Measurements from ENCODE around the gene ACAA1. TPM values are rescaled to one million over a fixed set of nuclear protein-coding genes. Genes with fewer than 3 reads are reported as not detected.

Gene ACAA1
- total and polyA plus RNA-seq, 2 donors (not counting 1 experiment from before 2014, with no cell fraction given), result 98.4 to 143 TPM

DNA sequence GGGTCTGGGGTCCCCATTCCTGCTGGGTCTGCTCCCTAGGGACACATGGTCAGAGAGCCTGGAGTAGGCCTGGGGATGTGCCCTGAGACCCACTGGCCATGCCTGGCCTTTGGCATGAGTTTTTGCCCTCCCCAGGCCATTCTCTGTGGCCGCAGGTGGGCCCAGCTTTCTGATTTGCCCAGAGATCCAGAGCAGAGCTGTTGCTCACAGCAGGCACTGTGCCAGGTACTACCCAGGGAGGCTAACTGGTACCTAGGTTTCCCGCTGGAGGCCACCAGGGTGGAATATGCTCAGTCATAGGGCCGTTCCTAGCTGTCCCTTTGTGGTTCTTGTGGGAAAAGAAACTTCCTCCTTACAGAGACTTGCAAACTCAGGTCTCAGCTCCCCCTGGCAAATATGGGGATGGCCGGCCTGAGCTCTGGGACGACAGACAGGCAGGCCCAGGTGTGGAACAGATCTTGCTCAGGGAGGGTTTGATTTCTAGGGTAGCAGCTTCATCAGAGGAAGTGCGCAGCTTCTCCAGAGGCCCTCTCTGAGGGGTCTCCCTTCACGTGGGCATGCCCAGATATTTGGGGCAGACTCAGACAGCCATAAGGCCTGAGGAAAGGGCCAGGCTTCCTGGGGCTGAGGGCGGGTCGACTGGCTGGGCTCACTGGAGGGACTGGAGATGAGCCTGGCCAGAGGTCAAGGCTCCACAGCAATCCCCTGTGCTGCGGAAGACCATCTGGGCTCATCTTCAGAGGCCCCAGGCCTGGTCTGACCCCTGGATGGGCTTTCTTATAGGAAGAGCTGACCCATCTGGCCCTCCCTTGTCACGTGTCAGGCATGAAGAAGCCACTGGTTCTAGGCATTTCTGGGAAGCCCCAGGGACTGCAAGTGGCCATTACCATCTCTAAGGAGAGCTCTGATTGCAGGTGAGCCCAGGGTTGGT lies 28.0 kb downstream of the ACAA1 start:
- Histone ChIP-seq H3K79me2 (ENCODE audit: control insufficient read depth, insufficient read depth, low read length) (no peaks in the 10 kb centered on the region), H3K9ac (ENCODE audit: low read length) (no peak overlapping the region), H3K4me2 (replicated peaks; ENCODE audit: low read depth, low read length, poor library complexity, severe bottlenecking) (no peak overlapping the region), H3K36me3 (replicated peaks in 1 of 2; ENCODE audit: control extremely low read depth in 1 of 2, control insufficient read depth in 1 of 2, extremely low read depth in 1 of 2, insufficient read depth in 2 of 2, low read length in 1 of 2) (no peaks in the 10 kb centered on the region), H3K27ac (ENCODE audit: low read length in 2 of 2) (no peak overlapping the region), H3K9me3 (ENCODE audit: control extremely low read depth in 1 of 3, control insufficient read depth in 2 of 3, insufficient read depth in 1 of 3, low read length in 2 of 3) (peaks cover 7 to 17% (median 8%) of the 10 kb centered on the region in 3 donors), H2AFZ (ENCODE audit: insufficient read depth, low read depth, low read length, poor library complexity, severe bottlenecking) (no peak overlapping the region), H3K4me1 (ENCODE audit: control insufficient read depth in 2 of 2, insufficient read depth in 2 of 2, low read length in 2 of 2) (no peaks in the 10 kb centered on the region), H3K4me3 (ENCODE audit: control extremely low read depth in 1 of 5, extremely low read depth in 1 of 5, insufficient read depth in 1 of 5, low read depth in 2 of 5, low read length in 4 of 5) (no peak overlapping the region), H3K27me3 (replicated peaks in 1 of 4; ENCODE audit: control extremely low read depth in 1 of 4, control insufficient read depth in 3 of 4, insufficient read depth in 4 of 4, low read length in 3 of 4) (peaks cover 0 to 10% (median 0%) of the 10 kb centered on the region in 4 experiments), H4K20me1 (ENCODE audit: control insufficient read depth, insufficient read depth, low read length, poor library complexity, severe bottlenecking) (no peaks in the 10 kb centered on the region)
- no peak for TF ChIP-seq EZH2 (IDR thresholded peaks at IDR 0.05; ENCODE audit: borderline replicate concordance, insufficient read depth, low read depth, low read length, poor library complexity, severe bottlenecking)
- TF ChIP-seq, protein P1, sequence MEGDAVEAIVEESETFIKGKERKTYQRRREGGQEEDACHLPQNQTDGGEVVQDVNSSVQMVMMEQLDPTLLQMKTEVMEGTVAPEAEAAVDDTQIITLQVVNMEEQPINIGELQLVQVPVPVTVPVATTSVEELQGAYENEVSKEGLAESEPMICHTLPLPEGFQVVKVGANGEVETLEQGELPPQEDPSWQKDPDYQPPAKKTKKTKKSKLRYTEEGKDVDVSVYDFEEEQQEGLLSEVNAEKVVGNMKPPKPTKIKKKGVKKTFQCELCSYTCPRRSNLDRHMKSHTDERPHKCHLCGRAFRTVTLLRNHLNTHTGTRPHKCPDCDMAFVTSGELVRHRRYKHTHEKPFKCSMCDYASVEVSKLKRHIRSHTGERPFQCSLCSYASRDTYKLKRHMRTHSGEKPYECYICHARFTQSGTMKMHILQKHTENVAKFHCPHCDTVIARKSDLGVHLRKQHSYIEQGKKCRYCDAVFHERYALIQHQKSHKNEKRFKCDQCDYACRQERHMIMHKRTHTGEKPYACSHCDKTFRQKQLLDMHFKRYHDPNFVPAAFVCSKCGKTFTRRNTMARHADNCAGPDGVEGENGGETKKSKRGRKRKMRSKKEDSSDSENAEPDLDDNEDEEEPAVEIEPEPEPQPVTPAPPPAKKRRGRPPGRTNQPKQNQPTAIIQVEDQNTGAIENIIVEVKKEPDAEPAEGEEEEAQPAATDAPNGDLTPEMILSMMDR (IDR thresholded peaks at IDR 0.05), result no peak
- POLR2A ChIA-PET, result no interaction called here
- Mint-ChIP-seq H3K27me3 (peaks cover 5% of the 10 kb centered on the region), H3K27ac (no peak overlapping the region), H3K4me1 (no peaks in the 10 kb centered on the region), H3K9me3 (ENCODE audit: insufficient read depth) (peaks cover 4% of the 10 kb centered on the region), H3K4me3 (no peak overlapping the region)
- 57% methylated on average over 8 of the region's 11 CpGs for WGBS (ENCODE audit: insufficient coverage)
- DNase-seq (no peak), ATAC-seq (ENCODE audit: low read depth) (no peak)
- intact Hi-C loops (cut with micrococcal nuclease), result no loop called here
- CTCF ChIA-PET, result interaction anchor here (0.6 kb wide), 1 partner anchor 317 kb away, joined by 4 read pairs; no protein-coding TSS in a partner anchor

Measured in B cell (primary cell).